Measurements from ENCODE around the gene POLL. TPM values are rescaled to one million over a fixed set of nuclear protein-coding genes. Genes with fewer than 3 reads are reported as not detected.

The POLL gene
- total and polyA plus RNA-seq, 2 experiments from 2014 or later = 17.3 to 24.3 TPM

GRCh38 chr10:101611096-101611905 is 23.2 kb upstream of the POLL start:
- no peak for TF ChIP-seq JUNB (IDR thresholded peaks at IDR 0.05; ENCODE audit: unreplicated experiment)
- TF ChIP-seq NANOG (IDR thresholded peaks at IDR 0.05; ENCODE audit: borderline replicate concordance) = no peak
- no peak for TF ChIP-seq EZH2phosphoT487 (IDR thresholded peaks at IDR 0.05; ENCODE audit: unreplicated experiment)
- no peak for TF ChIP-seq POLR2AphosphoS5 (IDR thresholded peaks at IDR 0.05; ENCODE audit: low read depth)
- TF ChIP-seq, protein P1, sequence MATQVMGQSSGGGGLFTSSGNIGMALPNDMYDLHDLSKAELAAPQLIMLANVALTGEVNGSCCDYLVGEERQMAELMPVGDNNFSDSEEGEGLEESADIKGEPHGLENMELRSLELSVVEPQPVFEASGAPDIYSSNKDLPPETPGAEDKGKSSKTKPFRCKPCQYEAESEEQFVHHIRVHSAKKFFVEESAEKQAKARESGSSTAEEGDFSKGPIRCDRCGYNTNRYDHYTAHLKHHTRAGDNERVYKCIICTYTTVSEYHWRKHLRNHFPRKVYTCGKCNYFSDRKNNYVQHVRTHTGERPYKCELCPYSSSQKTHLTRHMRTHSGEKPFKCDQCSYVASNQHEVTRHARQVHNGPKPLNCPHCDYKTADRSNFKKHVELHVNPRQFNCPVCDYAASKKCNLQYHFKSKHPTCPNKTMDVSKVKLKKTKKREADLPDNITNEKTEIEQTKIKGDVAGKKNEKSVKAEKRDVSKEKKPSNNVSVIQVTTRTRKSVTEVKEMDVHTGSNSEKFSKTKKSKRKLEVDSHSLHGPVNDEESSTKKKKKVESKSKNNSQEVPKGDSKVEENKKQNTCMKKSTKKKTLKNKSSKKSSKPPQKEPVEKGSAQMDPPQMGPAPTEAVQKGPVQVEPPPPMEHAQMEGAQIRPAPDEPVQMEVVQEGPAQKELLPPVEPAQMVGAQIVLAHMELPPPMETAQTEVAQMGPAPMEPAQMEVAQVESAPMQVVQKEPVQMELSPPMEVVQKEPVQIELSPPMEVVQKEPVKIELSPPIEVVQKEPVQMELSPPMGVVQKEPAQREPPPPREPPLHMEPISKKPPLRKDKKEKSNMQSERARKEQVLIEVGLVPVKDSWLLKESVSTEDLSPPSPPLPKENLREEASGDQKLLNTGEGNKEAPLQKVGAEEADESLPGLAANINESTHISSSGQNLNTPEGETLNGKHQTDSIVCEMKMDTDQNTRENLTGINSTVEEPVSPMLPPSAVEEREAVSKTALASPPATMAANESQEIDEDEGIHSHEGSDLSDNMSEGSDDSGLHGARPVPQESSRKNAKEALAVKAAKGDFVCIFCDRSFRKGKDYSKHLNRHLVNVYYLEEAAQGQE (IDR thresholded peaks at IDR 0.05; ENCODE audit: unreplicated experiment) = no peak
- TF ChIP-seq ZNF331 (CRISPR knock-in tag; IDR thresholded peaks at IDR 0.05; ENCODE audit: low read depth) = no peak
- no peak for TF ChIP-seq ZNF114 (CRISPR knock-in tag; IDR thresholded peaks at IDR 0.05)
- TF ChIP-seq CREB1 (CRISPR knock-in tag; IDR thresholded peaks at IDR 0.05; ENCODE audit: low read depth) = no peak
- TF ChIP-seq EZH2 (IDR thresholded peaks at IDR 0.05; ENCODE audit: low read depth, unreplicated experiment) = no peak
- TF ChIP-seq STAT1 (IDR thresholded peaks at IDR 0.05; ENCODE audit: unreplicated experiment) = no peak
- no peak for TF ChIP-seq ETS1 (IDR thresholded peaks at IDR 0.05)
- TF ChIP-seq ZNF462 (CRISPR knock-in tag; IDR thresholded peaks at IDR 0.05) = no peak
- TF ChIP-seq, protein P2, sequence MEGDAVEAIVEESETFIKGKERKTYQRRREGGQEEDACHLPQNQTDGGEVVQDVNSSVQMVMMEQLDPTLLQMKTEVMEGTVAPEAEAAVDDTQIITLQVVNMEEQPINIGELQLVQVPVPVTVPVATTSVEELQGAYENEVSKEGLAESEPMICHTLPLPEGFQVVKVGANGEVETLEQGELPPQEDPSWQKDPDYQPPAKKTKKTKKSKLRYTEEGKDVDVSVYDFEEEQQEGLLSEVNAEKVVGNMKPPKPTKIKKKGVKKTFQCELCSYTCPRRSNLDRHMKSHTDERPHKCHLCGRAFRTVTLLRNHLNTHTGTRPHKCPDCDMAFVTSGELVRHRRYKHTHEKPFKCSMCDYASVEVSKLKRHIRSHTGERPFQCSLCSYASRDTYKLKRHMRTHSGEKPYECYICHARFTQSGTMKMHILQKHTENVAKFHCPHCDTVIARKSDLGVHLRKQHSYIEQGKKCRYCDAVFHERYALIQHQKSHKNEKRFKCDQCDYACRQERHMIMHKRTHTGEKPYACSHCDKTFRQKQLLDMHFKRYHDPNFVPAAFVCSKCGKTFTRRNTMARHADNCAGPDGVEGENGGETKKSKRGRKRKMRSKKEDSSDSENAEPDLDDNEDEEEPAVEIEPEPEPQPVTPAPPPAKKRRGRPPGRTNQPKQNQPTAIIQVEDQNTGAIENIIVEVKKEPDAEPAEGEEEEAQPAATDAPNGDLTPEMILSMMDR (conservative IDR thresholded peaks at IDR 0.05; ENCODE audit: low read depth in 2 of 2) = no peak
- Histone ChIP-seq H3K27me3 (ENCODE audit: insufficient read depth) (no peaks in the 10 kb centered on the region), H3K4me2 (no peak overlapping the region), H4K20me1 (replicated peaks; ENCODE audit: insufficient read depth) (no peaks in the 10 kb centered on the region), H3F3A (replicated peaks; ENCODE audit: low read depth) (no peaks in the 10 kb centered on the region), H3K4me1 (ENCODE audit: insufficient read depth) (peaks cover 21% of the 10 kb centered on the region), H2AFZ (no peak overlapping the region), H3K4me3 (no peak overlapping the region), H3K79me2 (replicated peaks; ENCODE audit: insufficient read depth) (no peaks in the 10 kb centered on the region), H3K27ac (ENCODE audit: low read depth) (no peak overlapping the region), H3K9me2 (ENCODE audit: insufficient read depth) (no peaks in the 10 kb centered on the region), H3K36me3 (ENCODE audit: insufficient read depth) (no peaks in the 10 kb centered on the region)
- peaks cover 21% of the 10 kb centered on the region; the same call in 2 of the 3 replicates for H3K36me3 Mint-ChIP-seq (ENCODE audit: low read depth)
- H3K4me1 Mint-ChIP-seq = peaks cover 38% of the 10 kb centered on the region
- H3K4me3 Mint-ChIP-seq = no peak overlapping the region
- H3K9me3 Mint-ChIP-seq = no peaks in the 10 kb centered on the region
- DNase-seq (ENCODE audit: low spot score) = no peak
- H3K27me3 Mint-ChIP-seq (ENCODE audit: insufficient read depth, low read depth, poor library complexity) = peaks cover 18% of the 10 kb centered on the region
- H3K27ac Mint-ChIP-seq = peak overlapping the region; percentile 72; the same call in 1 of the 2 replicates
- no peak for ATAC-seq

Measured in GM23338 (cell line).